Measurements from ENCODE around the gene AAK1.

- TF ChIP-seq CTCF (IDR thresholded peaks at IDR 0.05): no peak
- TF ChIP-seq POLR2A (IDR thresholded peaks at IDR 0.05): no peak
Observed at GRCh38 chr2:69645921-69646320, 2.4 kb upstream of the AAK1 start.

Measured in body of pancreas (tissue), 4 donors.